Measurements from ENCODE around the gene PET100.

GRCh38 chr19:7598180-7598579 lies 31.4 kb upstream of the PET100 start:
- no peak for TF ChIP-seq CEBPB (IDR thresholded peaks at IDR 0.05; ENCODE audit: borderline replicate concordance in 1 of 2, low read depth in 2 of 2, low read length in 2 of 2)
- no peak for TF ChIP-seq BMI1 (IDR thresholded peaks at IDR 0.05; ENCODE audit: borderline replicate concordance)
- TF ChIP-seq EZH2 (IDR thresholded peaks at IDR 0.05; ENCODE audit: borderline replicate concordance, control insufficient read depth, low read depth, low read length): no peak
- no peak for TF ChIP-seq CTCF (IDR thresholded peaks at IDR 0.05 in 2 of 3, conservative IDR thresholded peaks at IDR 0.05 in 1 of 3; ENCODE audit: control insufficient read depth in 2 of 3, extremely low read depth in 1 of 3, insufficient read depth in 1 of 3, low read depth in 3 of 3, low read length in 3 of 3)
- no peak for TF ChIP-seq EP300 (IDR thresholded peaks at IDR 0.05; ENCODE audit: borderline replicate concordance in 1 of 2, control insufficient read depth in 1 of 2, low read depth in 2 of 2, low read length in 2 of 2)

Data from GM12878 (cell line).